ENCODE measurements around the gene PKN1. TPM values are rescaled to one million over a fixed set of nuclear protein-coding genes. Genes with fewer than 3 reads are reported as not detected.

The PKN1 gene
- total and polyA plus RNA-seq, 2 of the 4 experiments (the other 2 are of a cell fraction) = 39.1 to 41.4 TPM

- Histone ChIP-seq H4K91ac (ENCODE audit: insufficient read depth, low read depth, low read length) (peak overlapping the region; percentile 11; the same call in 1 of the 2 replicates), H3K36me3 (ENCODE audit: control insufficient read depth, insufficient read depth, low read length) (peaks cover 20% of the 10 kb centered on the region; the same call in 1 of the 2 replicates), H4K5ac (ENCODE audit: low read depth, low read length) (no peak overlapping the region), H3K4me2 (ENCODE audit: low read depth, low read length) (peak overlapping the region; percentile 12; the same call in 1 of the 2 replicates), H3K9me1 (ENCODE audit: insufficient read depth, low read length) (0 out of 2 replicates have a peak, but pooled peaks cover 11% of the 10 kb centered on the region), H2BK120ac (ENCODE audit: low read depth, low read length) (peak overlapping the region; percentile 32; the same call in 1 of the 2 replicates), H3K9me3 (ENCODE audit: control insufficient read depth, insufficient read depth, low read length) (no peaks in the 10 kb centered on the region), H2AK9ac (replicated peaks; ENCODE audit: low read depth, low read length, poor library complexity) (peak overlapping the region; percentile 81), H2BK20ac (ENCODE audit: low read depth, low read length) (no peak overlapping the region), H3K4me3 (ENCODE audit: insufficient read depth, low read depth, low read length) (no peak overlapping the region), H2AFZ (replicated peaks; ENCODE audit: low read length, poor library complexity) (peak overlapping the region; percentile 34), H3K23ac (ENCODE audit: low read depth, low read length) (no peak overlapping the region), H3K27me3 (ENCODE audit: control insufficient read depth, insufficient read depth, low read length) (no peaks in the 10 kb centered on the region), H4K8ac (ENCODE audit: low read depth in 2 of 2, low read length in 2 of 2) (0 out of 4 replicates have a peak overlapping the region, but pooled peaks of 1 of the 2 experiments have one; percentile 1), H2AK5ac (ENCODE audit: low read depth, low read length) (peak overlapping the region; percentile 62), H3K14ac (replicated peaks; ENCODE audit: low read depth, low read length) (no peak overlapping the region), H3K4me1 (ENCODE audit: control insufficient read depth, insufficient read depth, low read length) (peaks cover 37% of the 10 kb centered on the region), H3K27ac (ENCODE audit: insufficient read depth, low read length) (peak overlapping the region; percentile 14; the same call in 1 of the 2 replicates), H3K79me1 (ENCODE audit: low read depth in 1 of 2, low read length in 2 of 2) (peaks cover 3 to 37% of the 10 kb centered on the region in 2 experiments), H4K20me1 (ENCODE audit: insufficient read depth, low read length) (peaks cover 29% of the 10 kb centered on the region), H3K4ac (ENCODE audit: low read depth, low read length) (0 out of 2 replicates have a peak overlapping the region, but pooled peaks have one; percentile 3), H3K9ac (ENCODE audit: low read depth, low read length) (no peak overlapping the region), H2BK5ac (ENCODE audit: low read depth, low read length, poor library complexity, severe bottlenecking) (no peak overlapping the region), H3K56ac (ENCODE audit: extremely low read depth, insufficient read depth, low read length) (no peak overlapping the region), H2BK15ac (ENCODE audit: low read depth, low read length) (no peak overlapping the region), H3K18ac (ENCODE audit: low read depth, low read length) (no peak overlapping the region)
- no TSS peak for BruUV-seq (replicated peaks)
- ChIA-PET CTCF (no interaction called here), POLR2A (ENCODE audit: unreplicated experiment) (no interaction called here)
- intact Hi-C loops (cut with micrococcal nuclease) (loop anchor here (5.0 kb wide), 1 partner anchor 340 kb away; the partner anchor contains the start of gene ASF1B), dilution Hi-C loops (cut with HindIII; ENCODE audit: low sequenced_read_pairs, unreplicated experiment) (no loop called here), in situ Hi-C loops (cut with MboI; ENCODE audit: low sequenced_read_pairs) (loop anchor here (10.0 kb wide), 1 partner anchor 592 kb away; no protein-coding TSS in a partner anchor)
- WGBS, 2 experiments (ENCODE audit: extremely low coverage in 2 of 2, insufficient read length in 1 of 2) = 0% methylated on average over 5 of the region's 26 CpGs; no CpG with 5 or more reads in 1 of the 2 experiments
- TF ChIP-seq RCOR1 (IDR thresholded peaks at IDR 0.05; ENCODE audit: insufficient replicate concordance, low read length) (no peak), CEBPB (IDR thresholded peaks at IDR 0.05; ENCODE audit: low read depth, low read length) (peak; percentile 93), BHLHE40 (IDR thresholded peaks at IDR 0.05; ENCODE audit: low read depth, low read length) (peak; percentile 84), USF2 (IDR thresholded peaks at IDR 0.05; ENCODE audit: low read depth, low read length) (no peak)
- ATAC-seq (ENCODE audit: low read depth) (peak; percentile 42), DNase-seq (peak; percentile 88)
Observed at GRCh38 chr19:14476673-14477401, 43.7 kb downstream of the PKN1 start.

Measured in IMR-90 (cell line).